Uterus (tissue), 2 donors: ENCODE results near the gene WDR88.

Experiments used
- POLR2A ChIP-seq, 2 donors: fragments of 450-650 bp; IDR thresholded peaks; one replicate each; pipeline ENCODE4 v1.6.1; 2016; ENCODE audit warnings: antibody characterized with exemption in 2 of 2, mild to moderate bottlenecking in 1 of 2, moderate library complexity in 1 of 2
- TF ChIP-seq, protein P1 (sequence below), 4 experiments: fragments of 200-600 bp in 2 of 4; fragments of 450-650 bp in 2 of 4; sonication (generic) in 2 of 4; IDR thresholded peaks; one replicate each; pipeline ENCODE4 v1.5.1; 2016 to 2019; ENCODE audit warnings: antibody characterized with exemption in 4 of 4, mild to moderate bottlenecking in 2 of 4, moderate library complexity in 1 of 4

GRCh38 chr19:33207040-33207620 is 75.2 kb downstream of the WDR88 start:
- TF ChIP-seq, protein P1, sequence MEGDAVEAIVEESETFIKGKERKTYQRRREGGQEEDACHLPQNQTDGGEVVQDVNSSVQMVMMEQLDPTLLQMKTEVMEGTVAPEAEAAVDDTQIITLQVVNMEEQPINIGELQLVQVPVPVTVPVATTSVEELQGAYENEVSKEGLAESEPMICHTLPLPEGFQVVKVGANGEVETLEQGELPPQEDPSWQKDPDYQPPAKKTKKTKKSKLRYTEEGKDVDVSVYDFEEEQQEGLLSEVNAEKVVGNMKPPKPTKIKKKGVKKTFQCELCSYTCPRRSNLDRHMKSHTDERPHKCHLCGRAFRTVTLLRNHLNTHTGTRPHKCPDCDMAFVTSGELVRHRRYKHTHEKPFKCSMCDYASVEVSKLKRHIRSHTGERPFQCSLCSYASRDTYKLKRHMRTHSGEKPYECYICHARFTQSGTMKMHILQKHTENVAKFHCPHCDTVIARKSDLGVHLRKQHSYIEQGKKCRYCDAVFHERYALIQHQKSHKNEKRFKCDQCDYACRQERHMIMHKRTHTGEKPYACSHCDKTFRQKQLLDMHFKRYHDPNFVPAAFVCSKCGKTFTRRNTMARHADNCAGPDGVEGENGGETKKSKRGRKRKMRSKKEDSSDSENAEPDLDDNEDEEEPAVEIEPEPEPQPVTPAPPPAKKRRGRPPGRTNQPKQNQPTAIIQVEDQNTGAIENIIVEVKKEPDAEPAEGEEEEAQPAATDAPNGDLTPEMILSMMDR (IDR thresholded peaks at IDR 0.05), result no peak
- TF ChIP-seq POLR2A (IDR thresholded peaks at IDR 0.05), result no peak
